Left forelimb (tissue), 1 donor: ENCODE measurements around the gene GRIK4.

ENCODE experiments used
- DNase-seq: peaks from one replicate; pipeline ENCODE4 v3.0.0-alpha.2; 2018; ENCODE audit warnings: low spot score

GRIK4 gene

GRCh38 chr11:120840661-120841060, 329.1 kb downstream of the GRIK4 start:
- DNase-seq = no peak

GRCh38 chr11:120841074-120841473, 329.5 kb downstream of the GRIK4 start:
- DNase-seq = no peak

GRCh38 chr11:120842195-120842594, 330.6 kb downstream of the GRIK4 start:
- DNase-seq = no peak

GRCh38 chr11:120853435-120853834, 341.9 kb downstream of the GRIK4 start:
- DNase-seq = no peak

GRCh38 chr11:120854988-120855387, 343.4 kb downstream of the GRIK4 start:
- no peak for DNase-seq

- DNase-seq = no peak
Measured at GRCh38 chr11:120857508-120857907, 346.0 kb downstream of the GRIK4 start.

- no peak for DNase-seq
Measured at GRCh38 chr11:120858740-120859139, 347.2 kb downstream of the GRIK4 start.

GRCh38 chr11:120859552-120860295, 348.2 kb downstream of the GRIK4 start:
- DNase-seq = no peak

- DNase-seq = no peak
Measured at GRCh38 chr11:120863359-120863758, 351.8 kb downstream of the GRIK4 start.

GRCh38 chr11:120867024-120867423, 355.5 kb downstream of the GRIK4 start:
- no peak for DNase-seq

- no peak for DNase-seq
Measured at GRCh38 chr11:120867531-120867930, 356.0 kb downstream of the GRIK4 start.

GRCh38 chr11:120867988-120868387, 356.4 kb downstream of the GRIK4 start:
- no peak for DNase-seq

- DNase-seq = no peak
Measured at GRCh38 chr11:120869097-120869496, 357.5 kb downstream of the GRIK4 start.

GRCh38 chr11:120869516-120870011, 358.0 kb downstream of the GRIK4 start:
- no peak for DNase-seq

- no peak for DNase-seq
Measured at GRCh38 chr11:120871194-120871593, 359.6 kb downstream of the GRIK4 start.

GRCh38 chr11:120871924-120872323, 360.4 kb downstream of the GRIK4 start:
- DNase-seq = no peak

- DNase-seq = no peak
Measured at GRCh38 chr11:120873966-120874735, 362.6 kb downstream of the GRIK4 start.

GRCh38 chr11:120875986-120876385, 364.4 kb downstream of the GRIK4 start:
- DNase-seq = no peak

- DNase-seq = no peak
Measured at GRCh38 chr11:120877746-120878365, 366.3 kb downstream of the GRIK4 start.

GRCh38 chr11:120878781-120879180, 367.2 kb downstream of the GRIK4 start:
- DNase-seq = no peak

GRCh38 chr11:120880498-120881175, 369.1 kb downstream of the GRIK4 start:
- DNase-seq = no peak

- DNase-seq = no peak
Measured at GRCh38 chr11:120881596-120881995, 370.0 kb downstream of the GRIK4 start.
